HL-60 (cell line): ENCODE data around the gene TIMELESS.

ENCODE experiments used
- CTCF ChIP-seq: IDR thresholded peaks from one replicate; pipeline ENCODE4 v1.5.1; 2011; ENCODE audit warnings: low read length, control low read depth, inconsistent platforms; ENCODE audit not compliant: insufficient read depth
- POLR2AphosphoS5 ChIP-seq: IDR thresholded peaks from 2 replicates; pipeline ENCODE4 v1.6.1; 2012; ENCODE audit warnings: low read depth

- no peak for TF ChIP-seq CTCF
- TF ChIP-seq POLR2AphosphoS5, result no peak
Measured at GRCh38 chr12:56477521-56478225, 28.4 kb upstream of the TIMELESS start.
